IPS-NIHi7 (cell line): Measurements from ENCODE around the gene DPM2.

ENCODE experiments used
- DNase-seq: peaks from one replicate; pipeline ENCODE4 v3.0.0; 2012; ENCODE audit warnings: mixed read lengths; ENCODE audit errors: extremely low spot score

Gene DPM2

DNA sequence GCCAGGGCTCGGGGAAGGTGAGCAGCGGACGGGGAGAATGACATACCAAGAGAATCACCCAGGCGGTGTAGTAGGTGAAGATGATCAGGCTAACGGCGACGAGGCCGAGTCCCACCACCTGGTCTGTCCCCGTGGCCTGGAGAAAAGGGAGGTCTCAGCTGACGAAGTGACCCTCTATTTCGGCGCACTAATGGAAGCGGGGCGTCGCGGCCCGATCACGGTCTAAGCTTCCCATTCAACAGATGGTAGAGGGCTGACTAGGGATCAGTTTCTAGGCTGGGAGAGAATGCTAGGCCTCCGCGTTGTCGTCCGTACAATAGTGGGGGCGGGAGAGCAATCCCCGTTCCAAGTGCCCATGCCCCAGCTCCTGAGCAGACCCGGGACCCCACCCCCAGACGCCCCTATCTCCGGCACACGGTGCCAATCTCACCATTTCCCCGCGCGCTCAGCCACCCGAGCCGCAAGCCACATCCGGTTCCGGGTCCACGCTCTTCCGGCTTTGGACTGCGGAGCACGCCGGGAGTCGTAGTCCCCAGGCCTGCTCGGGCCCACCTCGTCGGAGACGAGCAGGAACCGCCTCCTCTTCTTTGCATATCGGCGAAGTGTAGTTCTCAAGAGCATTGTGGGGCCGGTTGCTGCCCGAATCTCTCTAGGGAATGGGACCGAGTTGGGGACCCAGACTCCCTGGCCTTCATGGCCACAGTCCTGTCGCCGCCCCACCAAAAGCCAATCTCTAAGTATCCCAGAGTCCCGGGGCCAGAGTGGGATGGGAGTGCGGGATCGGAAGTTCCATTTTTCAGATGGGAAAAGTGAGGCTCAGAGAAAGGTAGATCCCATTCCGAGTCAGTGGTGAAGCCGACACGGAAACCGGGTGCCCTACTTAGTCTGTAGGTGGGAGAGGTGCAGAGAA is at the start of gene DPM2:
Gene DPM2, minus strand, starts transcription at position 467 of the 910 bp plus-strand sequence. Its CDS starts 34 bp downstream, at position 433.
- peak; percentile 91 for DNase-seq

DNA sequence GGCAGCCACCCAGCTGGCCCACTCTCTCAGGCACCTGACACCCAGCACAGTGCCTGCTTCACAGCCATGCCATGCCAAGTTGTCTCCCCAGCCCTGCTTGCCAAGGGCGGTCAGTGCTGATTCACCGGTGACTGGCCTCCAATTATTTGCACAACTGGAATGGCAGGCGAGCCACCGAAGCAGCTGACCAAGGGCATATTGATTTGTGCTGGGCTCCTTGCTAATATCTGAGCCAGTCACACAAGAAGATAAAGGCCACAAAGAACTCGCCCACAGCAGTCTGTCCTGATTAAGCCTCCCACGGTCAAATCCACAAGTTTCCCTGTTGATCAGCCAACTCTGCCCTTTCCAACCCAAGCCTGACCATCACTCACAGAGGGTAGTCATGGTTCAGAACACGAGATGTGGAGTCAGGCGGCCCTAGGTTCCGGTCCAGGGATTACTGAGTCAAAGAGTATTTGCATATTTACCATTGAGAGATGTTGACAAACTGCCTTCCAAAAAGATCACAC is 49.5 kb upstream of the DPM2 start:
- DNase-seq: no peak

DNA sequence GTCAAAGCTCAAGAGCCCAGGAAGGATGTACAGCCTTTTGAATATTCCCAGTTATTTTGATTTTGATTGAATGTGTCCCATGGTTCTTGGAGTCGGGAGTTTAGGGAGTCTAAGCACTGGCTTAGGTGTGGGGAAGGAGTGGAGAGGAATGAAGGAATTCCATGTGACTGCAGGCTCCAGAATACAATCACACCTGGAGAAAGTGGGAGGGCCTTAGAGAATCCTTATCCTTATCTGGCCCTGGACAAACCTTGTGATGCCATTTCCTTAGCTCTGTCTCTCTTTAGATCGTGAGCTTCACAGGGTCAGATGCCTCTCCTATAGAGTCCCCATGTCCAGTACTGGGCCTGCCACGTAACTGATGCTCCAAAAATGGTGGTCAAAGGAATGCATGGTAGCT is 47.4 kb upstream of the DPM2 start:
- no peak for DNase-seq

GRCh38 chr9:127983847-127984289 is 46.2 kb upstream of the DPM2 start:
- DNase-seq: no peak

GRCh38 chr9:127982912-127983311 is 45.3 kb upstream of the DPM2 start:
- no peak for DNase-seq

- DNase-seq: no peak
These were observed 44.0 kb upstream of the DPM2 start for GRCh38 chr9:127981559-127982121.

DNA sequence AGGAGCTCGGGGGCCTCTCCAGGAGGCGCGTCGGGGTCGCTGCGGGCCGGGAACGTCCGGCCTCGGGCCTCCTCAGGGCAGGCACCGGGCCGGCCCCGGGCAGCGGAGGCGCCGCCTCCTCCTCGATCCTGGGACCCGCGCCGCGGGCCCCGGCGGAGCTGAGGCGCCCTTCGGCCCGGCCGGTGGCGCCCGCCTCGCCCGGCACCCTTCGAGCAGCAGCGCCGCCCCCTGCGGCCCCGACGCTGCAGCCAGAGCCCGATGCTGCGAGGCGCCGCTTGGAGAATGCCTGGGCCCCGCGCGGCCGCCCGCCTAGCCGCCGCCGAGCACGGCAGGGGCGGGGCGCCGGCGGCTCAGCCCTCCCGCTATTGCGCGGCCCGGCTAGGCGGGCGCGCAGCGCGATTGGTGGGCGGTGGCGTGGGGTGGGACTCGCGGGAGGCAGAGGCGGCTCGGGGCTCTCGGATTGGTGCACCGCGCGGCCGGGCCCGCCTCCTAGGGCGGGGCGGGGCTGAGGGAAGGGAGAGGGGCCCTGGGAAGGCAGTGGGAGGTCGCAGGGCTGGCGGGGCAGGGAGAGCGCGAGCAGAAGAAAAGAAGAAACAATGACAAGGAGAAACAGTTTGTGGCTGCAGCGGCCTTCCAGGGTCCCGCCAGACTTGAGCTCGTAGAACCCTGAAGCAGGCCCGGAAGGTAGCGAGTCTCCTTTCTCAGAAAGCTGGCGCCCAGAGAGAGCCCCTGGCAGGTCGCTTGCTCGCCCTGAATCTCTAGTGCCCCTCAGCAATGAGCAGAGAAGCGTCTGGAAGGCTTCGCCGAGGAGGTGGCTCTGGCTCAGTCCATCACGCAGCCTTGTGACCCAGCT is 43.3 kb upstream of the DPM2 start, which contains the start of gene EEIG1:
Gene EEIG1, minus strand, starts transcription at position 284 of the 853 bp plus-strand sequence. CDS start 852 bp downstream, outside the sequence.
- DNase-seq: peak; percentile 99

DNA sequence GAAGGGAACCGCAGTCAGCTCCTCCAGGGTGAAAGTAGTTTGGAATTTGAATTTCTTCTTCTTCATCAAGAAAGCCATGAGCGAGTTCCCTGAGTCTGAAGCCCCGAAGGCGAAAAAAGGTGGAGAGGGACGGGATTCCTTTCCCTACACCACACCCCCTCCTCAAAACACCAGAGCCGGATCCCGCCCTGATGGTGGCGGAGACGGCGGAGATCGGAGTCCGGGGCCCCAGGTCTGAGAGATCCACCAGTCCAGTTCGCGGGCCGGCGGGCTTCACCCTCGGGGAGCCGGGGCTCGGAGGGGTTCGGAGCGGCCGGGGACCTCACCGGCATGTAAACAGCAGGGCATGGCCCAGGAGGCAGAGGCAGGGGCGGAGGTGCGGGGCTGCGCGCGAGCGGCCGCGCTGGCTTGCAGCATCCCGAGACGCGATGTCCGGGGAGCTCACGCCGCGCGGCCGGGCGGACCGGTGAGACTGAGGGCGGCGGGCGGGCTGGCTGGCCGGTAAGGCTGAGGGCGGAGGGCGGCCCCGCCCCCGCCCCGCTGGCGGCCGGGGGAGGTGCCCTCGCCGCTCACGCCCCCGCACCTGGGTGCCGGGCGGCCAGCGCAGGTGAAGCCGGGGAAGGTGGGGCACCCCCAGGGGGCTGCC is 42.5 kb upstream of the DPM2 start:
- peak; percentile 70 for DNase-seq

DNA sequence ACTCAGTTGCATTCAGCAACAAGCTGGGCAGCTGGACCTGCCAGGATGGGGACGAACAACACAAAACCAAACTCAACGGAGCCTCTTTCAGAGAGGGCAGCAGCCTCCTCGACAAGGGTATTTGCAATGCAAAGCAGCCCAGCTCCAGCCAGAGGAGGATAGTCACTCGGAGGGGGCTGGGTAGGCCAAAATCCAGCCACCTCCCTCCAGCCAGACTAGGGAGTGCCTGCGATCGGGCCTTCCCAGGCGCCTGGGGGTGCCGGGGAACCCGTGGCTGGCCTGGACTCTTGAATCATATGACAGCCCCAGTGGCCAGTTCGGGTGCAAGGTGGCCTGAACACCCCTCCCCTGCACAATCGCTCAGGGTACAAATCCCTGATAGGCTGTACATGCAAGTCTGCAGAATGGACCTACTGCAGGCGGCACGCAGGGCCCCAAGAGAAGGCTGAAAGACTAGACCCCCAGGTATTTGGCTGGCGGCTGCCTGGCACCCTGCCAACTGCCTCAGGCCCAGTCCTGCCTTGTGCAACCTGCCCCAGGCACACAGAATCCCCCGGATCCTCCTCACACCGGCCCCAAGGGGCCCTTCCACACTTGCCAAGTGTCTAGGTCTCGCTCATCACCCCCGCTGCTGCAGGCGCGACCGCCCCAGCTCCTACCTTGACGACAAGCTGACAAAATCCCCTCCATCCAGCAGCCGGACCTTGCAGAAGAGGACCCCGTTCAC is 41.8 kb upstream of the DPM2 start:
- DNase-seq: peak; percentile 68

DNA sequence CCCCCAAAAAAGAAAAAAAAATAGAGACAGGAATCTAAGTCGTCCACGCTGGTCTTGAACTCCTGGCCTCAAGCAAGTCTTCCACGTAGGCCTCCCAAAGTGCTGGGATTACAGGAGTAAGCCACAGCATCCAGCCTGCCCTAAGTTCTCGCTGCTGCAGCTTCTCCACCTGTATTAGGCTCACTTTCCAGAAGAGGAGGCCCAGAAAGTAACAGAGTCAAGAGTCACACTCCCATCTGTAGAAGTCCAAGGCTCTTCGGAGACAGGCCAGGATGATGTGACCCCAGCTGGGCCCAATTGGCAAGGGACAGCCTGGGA is 41.3 kb upstream of the DPM2 start:
- no peak for DNase-seq

- peak; percentile 62 for DNase-seq
These were observed 40.4 kb upstream of the DPM2 start for GRCh38 chr9:127977884-127978647.

DNA sequence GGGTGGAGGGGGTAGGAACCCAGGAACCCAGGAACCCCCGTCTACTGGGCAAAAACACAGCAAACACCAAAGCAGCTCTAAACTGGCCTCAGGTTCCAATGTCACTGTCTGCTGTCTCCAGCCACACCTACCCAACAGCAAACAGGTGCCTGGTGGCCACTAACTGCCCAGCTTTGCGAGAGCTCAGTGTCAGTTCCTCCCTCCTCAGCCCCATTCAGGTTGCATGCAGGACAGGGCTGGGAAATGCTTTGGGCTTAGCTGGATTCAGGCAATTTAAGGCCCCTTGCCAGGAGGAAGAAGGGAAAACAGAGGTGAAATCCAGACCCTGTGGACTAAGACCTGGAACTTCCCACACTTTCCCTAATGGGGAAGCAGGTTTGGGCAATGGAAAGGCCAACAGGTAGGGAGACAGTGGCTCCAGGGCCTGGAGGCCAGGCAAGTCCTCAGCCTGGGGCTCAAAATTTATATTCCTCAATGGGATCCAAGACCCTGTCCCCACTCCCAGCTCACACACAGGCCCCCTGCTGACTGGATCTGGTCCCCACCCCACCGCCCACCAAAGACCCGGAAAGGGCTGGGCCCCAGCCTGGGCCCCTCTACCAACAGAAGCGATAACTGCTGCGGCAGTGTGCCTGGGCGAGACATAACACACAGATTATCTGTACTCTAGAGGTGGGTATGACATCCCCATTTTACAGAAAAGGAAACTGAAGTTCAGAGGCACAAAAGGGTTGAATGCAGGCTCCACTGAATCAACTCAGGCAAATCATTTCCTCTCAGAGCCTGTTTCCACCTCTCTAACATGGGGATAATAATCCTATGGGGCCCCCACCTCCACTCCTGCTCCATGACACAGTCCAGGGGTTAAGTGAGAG is 39.6 kb upstream of the DPM2 start:
- DNase-seq: no peak

DNA sequence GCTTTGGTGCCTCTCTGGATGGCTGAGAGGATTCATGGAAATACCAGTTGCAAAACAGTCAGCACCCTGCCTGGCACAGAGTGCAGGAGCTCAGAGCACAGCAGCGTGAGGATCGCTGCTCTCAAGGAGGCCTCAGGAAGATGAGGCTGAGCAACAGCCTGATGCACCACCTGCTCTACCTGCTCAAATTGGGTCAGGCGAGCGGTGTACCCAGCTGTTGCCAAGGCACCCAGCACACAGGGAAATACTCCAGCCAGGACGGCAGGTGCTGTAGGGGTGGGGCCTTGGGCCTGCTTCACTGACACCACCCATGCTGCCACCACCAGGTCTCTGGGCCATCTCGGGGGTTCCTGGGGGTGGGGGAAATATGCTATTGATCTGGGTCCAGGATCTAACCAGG is 38.8 kb upstream of the DPM2 start:
- no peak for DNase-seq

DNA sequence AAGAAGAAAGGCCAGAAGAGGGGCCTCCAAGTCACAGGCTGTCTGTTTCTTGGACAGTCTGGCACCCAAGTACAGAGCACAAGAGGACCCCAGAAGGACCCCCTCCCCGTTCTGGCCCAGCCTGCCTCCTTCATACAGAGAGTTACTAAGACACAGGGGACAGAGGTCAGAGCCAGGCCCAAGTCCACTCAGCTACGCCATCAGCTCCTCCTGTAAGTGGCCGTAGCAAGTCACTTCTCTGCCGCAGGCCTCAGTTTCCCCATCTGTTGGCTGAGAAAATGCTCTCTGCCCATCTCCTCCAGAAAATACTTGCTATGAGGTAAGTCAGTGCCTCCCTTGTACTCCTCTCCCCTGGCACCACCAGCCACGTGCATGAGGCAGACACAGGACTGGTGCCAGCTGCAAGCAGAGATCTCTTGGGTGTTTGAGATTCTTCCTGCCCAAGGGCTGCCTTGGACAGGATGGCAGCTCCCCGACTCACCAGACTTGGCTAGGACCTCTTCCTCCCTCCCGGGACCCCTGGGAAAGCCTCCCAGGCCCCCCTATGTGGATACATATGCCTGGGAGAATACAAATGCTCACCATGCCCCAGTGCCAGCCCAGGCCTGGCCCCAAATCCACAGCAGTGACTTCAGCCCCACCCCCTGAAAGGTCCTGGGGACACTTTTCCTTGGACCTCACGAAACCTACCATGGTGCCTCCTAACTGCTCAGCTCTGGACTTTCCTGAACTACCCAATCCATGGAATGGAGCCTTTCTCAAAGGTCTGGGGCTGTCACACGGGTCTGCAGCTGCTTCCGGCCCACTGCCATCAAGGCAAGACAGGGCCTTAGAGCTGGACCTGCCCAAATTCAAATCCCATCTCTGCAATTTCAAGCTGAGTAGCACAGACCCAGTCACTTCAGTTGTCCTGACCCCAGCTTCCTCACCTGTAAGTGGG is 38.0 kb upstream of the DPM2 start:
- DNase-seq: no peak

- DNase-seq: no peak
These were observed 37.2 kb upstream of the DPM2 start for GRCh38 chr9:127974769-127975261.

DNA sequence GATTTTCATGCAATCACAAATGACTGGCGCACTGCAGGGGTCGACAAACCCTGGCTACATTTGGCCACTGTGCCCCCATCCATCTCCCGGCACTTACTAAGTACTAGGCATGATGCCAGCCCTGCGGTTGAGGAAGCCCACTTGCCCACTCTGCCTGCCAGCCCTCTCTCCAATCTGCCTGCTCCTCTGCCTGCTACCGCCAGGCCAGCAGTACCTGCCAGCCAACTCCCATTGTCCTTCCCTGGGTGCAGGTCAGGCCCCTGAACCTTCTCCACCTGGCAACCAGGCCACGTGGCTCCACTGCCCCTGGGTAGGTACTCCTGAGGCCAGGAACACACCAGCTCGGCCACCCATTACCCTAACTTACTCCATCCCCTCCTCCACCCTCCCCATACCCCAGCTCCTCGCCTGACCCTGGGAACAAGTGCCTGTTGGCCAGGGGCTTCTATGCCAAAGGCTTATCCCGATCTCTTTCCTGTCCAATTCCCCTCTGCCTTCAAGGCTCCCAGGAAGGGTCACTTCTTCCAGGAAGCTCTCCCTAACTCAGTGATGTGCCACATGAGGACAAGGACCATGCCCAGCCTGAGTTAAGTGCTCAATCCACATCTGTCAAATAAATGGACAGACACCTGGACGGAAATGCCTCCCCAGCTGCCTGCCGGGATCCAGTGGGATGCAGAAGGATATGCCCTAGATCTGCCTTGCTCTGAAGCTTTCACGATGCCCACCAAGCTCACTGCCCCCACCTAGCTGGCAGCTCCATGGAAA is 36.5 kb upstream of the DPM2 start:
- DNase-seq: no peak
